ENCODE measurements around the gene EIF3M.

The EIF3M gene

GRCh38 chr11:32561835-32562234 lies 21.8 kb upstream of the EIF3M start:
- TF ChIP-seq, protein P1, sequence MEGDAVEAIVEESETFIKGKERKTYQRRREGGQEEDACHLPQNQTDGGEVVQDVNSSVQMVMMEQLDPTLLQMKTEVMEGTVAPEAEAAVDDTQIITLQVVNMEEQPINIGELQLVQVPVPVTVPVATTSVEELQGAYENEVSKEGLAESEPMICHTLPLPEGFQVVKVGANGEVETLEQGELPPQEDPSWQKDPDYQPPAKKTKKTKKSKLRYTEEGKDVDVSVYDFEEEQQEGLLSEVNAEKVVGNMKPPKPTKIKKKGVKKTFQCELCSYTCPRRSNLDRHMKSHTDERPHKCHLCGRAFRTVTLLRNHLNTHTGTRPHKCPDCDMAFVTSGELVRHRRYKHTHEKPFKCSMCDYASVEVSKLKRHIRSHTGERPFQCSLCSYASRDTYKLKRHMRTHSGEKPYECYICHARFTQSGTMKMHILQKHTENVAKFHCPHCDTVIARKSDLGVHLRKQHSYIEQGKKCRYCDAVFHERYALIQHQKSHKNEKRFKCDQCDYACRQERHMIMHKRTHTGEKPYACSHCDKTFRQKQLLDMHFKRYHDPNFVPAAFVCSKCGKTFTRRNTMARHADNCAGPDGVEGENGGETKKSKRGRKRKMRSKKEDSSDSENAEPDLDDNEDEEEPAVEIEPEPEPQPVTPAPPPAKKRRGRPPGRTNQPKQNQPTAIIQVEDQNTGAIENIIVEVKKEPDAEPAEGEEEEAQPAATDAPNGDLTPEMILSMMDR (IDR thresholded peaks at IDR 0.05; ENCODE audit: borderline replicate concordance, control extremely low read depth, extremely low read depth, insufficient read depth, missing control alignments) = peak; percentile 8
- no peak for DNase-seq (ENCODE audit: low spot score)
- in situ Hi-C loops (cut with MboI; ENCODE audit: low sequenced_read_pairs, unreplicated experiment) = no loop called here

DNA sequence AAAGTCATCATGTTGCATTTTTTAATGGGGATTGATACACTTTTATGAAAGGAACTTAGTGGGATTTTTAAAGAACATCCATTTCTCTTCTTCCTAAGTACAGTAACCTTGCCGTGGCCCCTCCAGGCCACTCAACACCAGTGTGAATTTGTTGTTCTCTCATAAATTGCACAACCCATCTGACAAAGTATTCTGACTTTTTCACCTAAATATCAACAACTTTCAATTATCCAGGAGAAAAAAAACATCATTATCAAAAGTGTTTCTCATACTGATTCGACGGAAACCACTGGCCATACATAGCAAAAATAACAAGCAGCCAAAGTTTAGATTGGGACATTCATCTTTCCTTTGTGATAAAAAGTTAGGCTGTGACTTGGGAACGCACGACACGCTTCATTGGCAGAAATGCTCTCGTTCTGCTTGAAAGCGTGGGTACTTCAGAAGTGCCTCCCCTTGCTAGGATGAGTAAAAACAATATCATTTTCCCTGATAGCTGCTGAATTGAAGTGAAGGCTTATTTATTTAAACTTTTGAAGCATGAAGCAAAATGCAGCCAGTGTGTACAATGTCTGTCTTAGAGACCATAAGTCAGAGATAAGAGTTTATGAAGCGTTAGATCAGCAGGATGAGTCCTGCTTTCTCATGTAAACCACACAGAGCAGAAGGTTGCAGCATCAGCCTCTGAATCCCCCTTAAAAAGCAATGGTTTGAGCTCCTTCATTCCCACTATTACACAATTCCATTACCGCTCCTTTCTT lies 20.6 kb upstream of the EIF3M start:
- in situ Hi-C loops (cut with MboI; ENCODE audit: low sequenced_read_pairs, unreplicated experiment) = no loop called here
- no peak for DNase-seq (ENCODE audit: low spot score)
- TF ChIP-seq, protein P1 (IDR thresholded peaks at IDR 0.05; ENCODE audit: borderline replicate concordance, control extremely low read depth, extremely low read depth, insufficient read depth, missing control alignments) = no peak

GRCh38 chr11:32563600-32563959 lies 20.1 kb upstream of the EIF3M start:
- no peak for DNase-seq (ENCODE audit: low spot score)
- TF ChIP-seq, protein P1 (IDR thresholded peaks at IDR 0.05; ENCODE audit: borderline replicate concordance, control extremely low read depth, extremely low read depth, insufficient read depth, missing control alignments) = no peak
- in situ Hi-C loops (cut with MboI; ENCODE audit: low sequenced_read_pairs, unreplicated experiment) = no loop called here

- DNase-seq (ENCODE audit: low spot score) = no peak
These were observed 17.1 kb upstream of the EIF3M start for GRCh38 chr11:32566517-32566916.

DNA sequence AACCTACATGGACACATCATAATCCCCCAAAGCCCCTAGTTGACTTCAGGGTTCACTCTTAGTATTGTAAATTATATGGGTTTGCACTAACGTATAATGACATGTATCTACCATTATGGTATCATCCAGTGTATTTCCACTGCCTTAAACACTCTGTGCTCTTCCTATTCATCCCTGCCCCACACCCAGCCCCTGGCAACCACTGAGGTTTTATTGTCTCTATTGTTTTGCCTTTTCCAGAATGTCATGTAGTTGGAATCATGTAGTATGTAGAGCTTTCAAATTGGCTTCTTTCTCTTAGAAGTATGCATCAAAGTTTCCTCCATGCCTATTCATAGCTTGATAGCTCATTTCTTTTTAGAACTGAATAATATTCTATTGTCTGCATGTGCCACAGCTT lies 16.5 kb upstream of the EIF3M start:
- DNase-seq (ENCODE audit: low spot score) = no peak
- in situ Hi-C loops (cut with MboI; ENCODE audit: low sequenced_read_pairs, unreplicated experiment) = no loop called here
- TF ChIP-seq, protein P1 (IDR thresholded peaks at IDR 0.05; ENCODE audit: borderline replicate concordance, control extremely low read depth, extremely low read depth, insufficient read depth, missing control alignments) = no peak

More at GRCh38 chr11:32566517-32566916, 17.1 kb upstream of the EIF3M start:
- in situ Hi-C loops (cut with MboI; ENCODE audit: low sequenced_read_pairs, unreplicated experiment) = no loop called here
- TF ChIP-seq, protein P1 (IDR thresholded peaks at IDR 0.05; ENCODE audit: borderline replicate concordance, control extremely low read depth, extremely low read depth, insufficient read depth, missing control alignments) = no peak

DNA sequence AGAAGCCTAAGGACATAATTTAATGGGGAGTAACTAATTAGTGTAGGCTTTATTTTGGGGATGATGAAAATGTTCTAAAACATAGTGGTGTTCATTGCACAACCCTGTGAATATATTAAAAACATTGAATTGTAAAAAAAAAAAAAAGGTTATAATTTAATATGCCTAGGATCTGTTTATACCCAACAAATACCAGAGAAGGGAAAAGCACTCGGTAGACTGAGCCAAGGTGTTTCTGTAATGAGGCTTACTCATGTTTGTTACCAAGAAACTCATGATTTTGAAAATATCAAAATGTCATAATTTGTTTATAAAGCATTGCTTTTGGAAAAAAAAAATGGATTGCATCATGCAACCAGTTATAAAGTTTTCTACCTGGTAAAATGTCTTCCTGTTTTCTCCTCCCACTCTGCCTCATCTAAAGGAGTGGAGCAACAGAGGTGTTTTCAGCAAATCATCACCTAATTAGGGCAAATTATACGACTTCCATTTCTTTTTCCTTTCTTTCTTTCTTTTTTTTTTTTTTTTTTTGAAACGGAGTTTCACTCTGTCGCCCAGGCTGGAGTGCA lies 14.2 kb upstream of the EIF3M start:
- in situ Hi-C loops (cut with MboI; ENCODE audit: low sequenced_read_pairs, unreplicated experiment) = no loop called here
- DNase-seq (ENCODE audit: low spot score) = no peak
- TF ChIP-seq, protein P1 (IDR thresholded peaks at IDR 0.05; ENCODE audit: borderline replicate concordance, control extremely low read depth, extremely low read depth, insufficient read depth, missing control alignments) = no peak
